GM20431 (cell line): ENCODE measurements around the gene MAGEB6.
"Not testable (repeated sequence)": the region's sequence is repeated elsewhere in the genome, so short reads cannot be mapped to it uniquely, and the experiment has no call there.

Source experiments
- in situ Hi-C: fragments of 300-500 bp; cut with MseI, MboI; formaldehyde crosslinking; loops from one replicate; pipeline ENCODE4 v1.15.0; 2020; ENCODE audit warnings: low sequenced_read_pairs; ENCODE audit not compliant: unreplicated experiment

The MAGEB6 gene

GRCh38 chrX:26192204-26192603 is at the start of gene MAGEB6:
Gene MAGEB6, plus strand, starts transcription at chrX:26192440. Its CDS starts 1,407 bp downstream, at chrX:26193847.
- in situ Hi-C loops = no loop called here

- in situ Hi-C loops = no loop called here
These were observed 46.2 kb upstream of the MAGEB6 start for GRCh38 chrX:26146024-26146423.

GRCh38 chrX:26160301-26160700 is 31.9 kb upstream of the MAGEB6 start, which contains the start of gene MAGEB6B:
Gene MAGEB6B, plus strand, starts transcription at chrX:26160601. Its CDS starts 0 bp downstream, at chrX:26160601.
- in situ Hi-C loops = no loop called here

GRCh38 chrX:26203561-26203960 is 11.3 kb downstream of the MAGEB6 start:
- in situ Hi-C loops = no loop called here

- in situ Hi-C loops = not testable (repeated sequence)
These were observed 12.5 kb downstream of the MAGEB6 start for GRCh38 chrX:26204717-26205116.

GRCh38 chrX:26208012-26208411 is 15.8 kb downstream of the MAGEB6 start:
- in situ Hi-C loops = no loop called here

- in situ Hi-C loops = no loop called here
These were observed 23.6 kb downstream of the MAGEB6 start, which contains the start of gene MAGEB5 for GRCh38 chrX:26215869-26216268. Gene MAGEB5, plus strand, starts transcription at chrX:26216169. Its CDS starts 1,133 bp downstream, at chrX:26217302.

- in situ Hi-C loops = no loop called here
These were observed 27.1 kb downstream of the MAGEB6 start for GRCh38 chrX:26219351-26219750.

GRCh38 chrX:26234177-26234576 is 41.9 kb downstream of the MAGEB6 start:
- in situ Hi-C loops = no loop called here
